HEK293T (cell line): ENCODE data around the gene SSH2.

Experiments
- ARNT ChIP-seq: fragments of 450-650 bp; IDR thresholded peaks from 2 replicates; pipeline ENCODE4 v1.6.1; 2017; ENCODE audit warnings: mild to moderate bottlenecking
- BHLHE40 ChIP-seq: fragments of 450-650 bp; IDR thresholded peaks from 2 replicates; pipeline ENCODE4 v1.6.1; 2016; ENCODE audit warnings: mild to moderate bottlenecking, moderate library complexity, borderline replicate concordance
- CTBP1 ChIP-seq: fragments of 450-650 bp; IDR thresholded peaks from 2 replicates; pipeline ENCODE4 v1.6.1; 2016; ENCODE audit warnings: borderline replicate concordance
- ELF4 ChIP-seq: fragments of 450-650 bp; IDR thresholded peaks from 2 replicates; pipeline ENCODE4 v1.6.1; 2017; ENCODE audit warnings: antibody characterized with exemption
- FOXK2 ChIP-seq: fragments of 450-650 bp; IDR thresholded peaks from 2 replicates; pipeline ENCODE4 v1.6.1; 2016; ENCODE audit warnings: mild to moderate bottlenecking
- FOXM1 ChIP-seq: fragments of 450-650 bp; IDR thresholded peaks from 2 replicates; pipeline ENCODE4 v1.6.1; 2017; ENCODE audit warnings: mild to moderate bottlenecking, borderline replicate concordance
- HDGF ChIP-seq: fragments of 450-650 bp; IDR thresholded peaks from 2 replicates; pipeline ENCODE4 v1.6.1; 2017; ENCODE audit warnings: antibody characterized with exemption, borderline replicate concordance
- SP1 ChIP-seq: fragments of 450-650 bp; IDR thresholded peaks from 2 replicates; pipeline ENCODE4 v1.6.1; 2017
- TARDBP ChIP-seq: fragments of 450-650 bp; IDR thresholded peaks from 2 replicates; pipeline ENCODE4 v1.6.1; 2016
- ZNF384 ChIP-seq: fragments of 450-650 bp; IDR thresholded peaks from 2 replicates; pipeline ENCODE4 v1.6.1; 2016
- TF ChIP-seq, protein P1 (sequence below): fragments of 450-650 bp; IDR thresholded peaks from 2 replicates; pipeline ENCODE4 v1.6.1; 2016

DNA sequence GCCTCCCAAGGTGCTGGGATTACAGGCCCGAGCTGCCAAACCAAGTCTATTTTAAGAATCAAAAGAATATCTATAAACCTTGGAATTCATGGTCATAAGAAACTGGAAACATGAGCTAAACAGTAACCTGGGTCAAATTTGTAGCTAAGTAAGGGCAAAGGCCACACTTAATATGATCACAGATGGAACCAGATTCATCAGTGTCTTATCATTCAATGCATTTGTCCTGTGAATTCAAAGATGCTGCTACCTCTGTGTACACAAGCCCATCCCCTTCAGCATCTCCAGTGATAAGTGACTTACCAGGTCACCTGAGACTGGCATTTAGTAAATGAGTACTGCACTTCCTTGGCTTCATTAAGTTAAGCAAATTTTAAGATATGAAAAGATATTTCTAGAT lies 108.1 kb downstream of the SSH2 start:
- TF ChIP-seq TARDBP (no peak), CTBP1 (no peak), FOXK2 (no peak), SP1 (no peak), FOXM1 (no peak), ARNT (no peak), HDGF (no peak), BHLHE40 (no peak), ELF4 (no peak), ZNF384 (no peak)
- TF ChIP-seq, protein P1, sequence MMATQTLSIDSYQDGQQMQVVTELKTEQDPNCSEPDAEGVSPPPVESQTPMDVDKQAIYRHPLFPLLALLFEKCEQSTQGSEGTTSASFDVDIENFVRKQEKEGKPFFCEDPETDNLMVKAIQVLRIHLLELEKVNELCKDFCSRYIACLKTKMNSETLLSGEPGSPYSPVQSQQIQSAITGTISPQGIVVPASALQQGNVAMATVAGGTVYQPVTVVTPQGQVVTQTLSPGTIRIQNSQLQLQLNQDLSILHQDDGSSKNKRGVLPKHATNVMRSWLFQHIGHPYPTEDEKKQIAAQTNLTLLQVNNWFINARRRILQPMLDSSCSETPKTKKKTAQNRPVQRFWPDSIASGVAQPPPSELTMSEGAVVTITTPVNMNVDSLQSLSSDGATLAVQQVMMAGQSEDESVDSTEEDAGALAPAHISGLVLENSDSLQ, result no peak
